ENCODE results near the gene RLN3. TPM values are rescaled to one million over a fixed set of nuclear protein-coding genes. Genes with fewer than 3 reads are reported as not detected.

RLN3 gene
- total and polyA plus RNA-seq, 9 of the 15 experiments (the other 6 are each of a cell fraction or from before 2014, with no cell fraction given): 0.31 to 1.2 (median 0.71) TPM; not detected in 6

- TF ChIP-seq NCOA6 (IDR thresholded peaks at IDR 0.05) (no peak), ZNF445 (CRISPR knock-in tag; IDR thresholded peaks at IDR 0.05; ENCODE audit: low read depth) (no peak), ETV1 (tag; conservative IDR thresholded peaks at IDR 0.05; ENCODE audit: low read depth) (peak; percentile 53; the same call in 1 of the 2 replicates), FOXO4 (CRISPR knock-in tag; IDR thresholded peaks at IDR 0.05) (no peak), ZNF76 (CRISPR knock-in tag; IDR thresholded peaks at IDR 0.05; ENCODE audit: borderline replicate concordance) (0 out of 2 replicates have a peak, but pooled peaks have one; percentile 58), ZBTB7A (IDR thresholded peaks at IDR 0.05; ENCODE audit: borderline replicate concordance, control insufficient read depth, low read depth, low read length) (peak; percentile 97), MCM5 (IDR thresholded peaks at IDR 0.05; ENCODE audit: low read depth) (no peak), MECOM (CRISPR knock-in tag; IDR thresholded peaks at IDR 0.05) (no peak), HEY1 (CRISPR knock-in tag; IDR thresholded peaks at IDR 0.05; ENCODE audit: borderline replicate concordance) (no peak), NR4A1 (CRISPR knock-in tag; IDR thresholded peaks at IDR 0.05) (no peak), NR4A1 (tag; IDR thresholded peaks at IDR 0.05) (no peak), ZNF41 (CRISPR knock-in tag; conservative IDR thresholded peaks at IDR 0.05) (no peak), SRF (CRISPR knock-in tag; IDR thresholded peaks at IDR 0.05) (no peak), TAF15 (IDR thresholded peaks at IDR 0.05; ENCODE audit: low read depth, low read length) (no peak), NUFIP1 (IDR thresholded peaks at IDR 0.05; ENCODE audit: partially characterized antibody) (no peak), KLF1 (tag; IDR thresholded peaks at IDR 0.05) (no peak), BRF1 (IDR thresholded peaks at IDR 0.05; ENCODE audit: borderline replicate concordance, extremely low read depth, insufficient read length) (no peak), HDAC6 (IDR thresholded peaks at IDR 0.05; ENCODE audit: low read depth, low read length) (no peak), POU5F1 (IDR thresholded peaks at IDR 0.05; ENCODE audit: borderline replicate concordance, low read depth, low read length, partially characterized antibody) (no peak), HNRNPH1 (optimal IDR thresholded peaks at IDR 0.05; ENCODE audit: low read depth, low read length) (no peak)
- TF ChIP-seq, protein P1, sequence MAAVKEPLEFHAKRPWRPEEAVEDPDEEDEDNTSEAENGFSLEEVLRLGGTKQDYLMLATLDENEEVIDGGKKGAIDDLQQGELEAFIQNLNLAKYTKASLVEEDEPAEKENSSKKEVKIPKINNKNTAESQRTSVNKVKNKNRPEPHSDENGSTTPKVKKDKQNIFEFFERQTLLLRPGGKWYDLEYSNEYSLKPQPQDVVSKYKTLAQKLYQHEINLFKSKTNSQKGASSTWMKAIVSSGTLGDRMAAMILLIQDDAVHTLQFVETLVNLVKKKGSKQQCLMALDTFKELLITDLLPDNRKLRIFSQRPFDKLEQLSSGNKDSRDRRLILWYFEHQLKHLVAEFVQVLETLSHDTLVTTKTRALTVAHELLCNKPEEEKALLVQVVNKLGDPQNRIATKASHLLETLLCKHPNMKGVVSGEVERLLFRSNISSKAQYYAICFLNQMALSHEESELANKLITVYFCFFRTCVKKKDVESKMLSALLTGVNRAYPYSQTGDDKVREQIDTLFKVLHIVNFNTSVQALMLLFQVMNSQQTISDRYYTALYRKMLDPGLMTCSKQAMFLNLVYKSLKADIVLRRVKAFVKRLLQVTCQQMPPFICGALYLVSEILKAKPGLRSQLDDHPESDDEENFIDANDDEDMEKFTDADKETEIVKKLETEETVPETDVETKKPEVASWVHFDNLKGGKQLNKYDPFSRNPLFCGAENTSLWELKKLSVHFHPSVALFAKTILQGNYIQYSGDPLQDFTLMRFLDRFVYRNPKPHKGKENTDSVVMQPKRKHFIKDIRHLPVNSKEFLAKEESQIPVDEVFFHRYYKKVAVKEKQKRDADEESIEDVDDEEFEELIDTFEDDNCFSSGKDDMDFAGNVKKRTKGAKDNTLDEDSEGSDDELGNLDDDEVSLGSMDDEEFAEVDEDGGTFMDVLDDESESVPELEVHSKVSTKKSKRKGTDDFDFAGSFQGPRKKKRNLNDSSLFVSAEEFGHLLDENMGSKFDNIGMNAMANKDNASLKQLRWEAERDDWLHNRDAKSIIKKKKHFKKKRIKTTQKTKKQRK (IDR thresholded peaks at IDR 0.05; ENCODE audit: borderline replicate concordance, low read depth, low read length): no peak
- TF ChIP-seq, protein P2, sequence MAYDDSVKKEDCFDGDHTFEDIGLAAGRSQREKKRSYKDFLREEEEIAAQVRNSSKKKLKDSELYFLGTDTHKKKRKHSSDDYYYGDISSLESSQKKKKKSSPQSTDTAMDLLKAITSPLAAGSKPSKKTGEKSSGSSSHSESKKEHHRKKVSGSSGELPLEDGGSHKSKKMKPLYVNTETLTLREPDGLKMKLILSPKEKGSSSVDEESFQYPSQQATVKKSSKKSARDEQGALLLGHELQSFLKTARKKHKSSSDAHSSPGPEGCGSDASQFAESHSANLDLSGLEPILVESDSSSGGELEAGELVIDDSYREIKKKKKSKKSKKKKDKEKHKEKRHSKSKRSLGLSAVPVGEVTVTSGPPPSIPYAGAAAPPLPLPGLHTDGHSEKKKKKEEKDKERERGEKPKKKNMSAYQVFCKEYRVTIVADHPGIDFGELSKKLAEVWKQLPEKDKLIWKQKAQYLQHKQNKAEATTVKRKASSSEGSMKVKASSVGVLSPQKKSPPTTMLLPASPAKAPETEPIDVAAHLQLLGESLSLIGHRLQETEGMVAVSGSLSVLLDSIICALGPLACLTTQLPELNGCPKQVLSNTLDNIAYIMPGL (CRISPR knock-in tag; IDR thresholded peaks at IDR 0.05): no peak
Measured at GRCh38 chr19:14005349-14006084, 22.4 kb upstream of the RLN3 start (continued).

Data from K562 (cell line).